KBM-7 (cell line): ENCODE data around the gene MYO1G.

ENCODE experiments used
- DNase-seq: peaks from one replicate; pipeline ENCODE4 v3.0.0-alpha.2; 2015
- in situ Hi-C: fragments of 300-500 bp; cut with MboI; formaldehyde crosslinking; loops from 2 replicates; pipeline ENCODE4 v1.14.3; 2020; ENCODE audit warnings: low sequenced_read_pairs, low pct_unique_long_range_greater_than_20kb, mixed read lengths

MYO1G gene

GRCh38 chr7:44983742-44984477 is 5.1 kb upstream of the MYO1G start:
- in situ Hi-C loops: no loop called here
- no peak for DNase-seq

GRCh38 chr7:44982970-44983369 is 4.2 kb upstream of the MYO1G start:
- no peak for DNase-seq
- in situ Hi-C loops: no loop called here

- in situ Hi-C loops: no loop called here
- DNase-seq: no peak
These were observed 3.7 kb upstream of the MYO1G start for GRCh38 chr7:44982535-44982923.

DNA sequence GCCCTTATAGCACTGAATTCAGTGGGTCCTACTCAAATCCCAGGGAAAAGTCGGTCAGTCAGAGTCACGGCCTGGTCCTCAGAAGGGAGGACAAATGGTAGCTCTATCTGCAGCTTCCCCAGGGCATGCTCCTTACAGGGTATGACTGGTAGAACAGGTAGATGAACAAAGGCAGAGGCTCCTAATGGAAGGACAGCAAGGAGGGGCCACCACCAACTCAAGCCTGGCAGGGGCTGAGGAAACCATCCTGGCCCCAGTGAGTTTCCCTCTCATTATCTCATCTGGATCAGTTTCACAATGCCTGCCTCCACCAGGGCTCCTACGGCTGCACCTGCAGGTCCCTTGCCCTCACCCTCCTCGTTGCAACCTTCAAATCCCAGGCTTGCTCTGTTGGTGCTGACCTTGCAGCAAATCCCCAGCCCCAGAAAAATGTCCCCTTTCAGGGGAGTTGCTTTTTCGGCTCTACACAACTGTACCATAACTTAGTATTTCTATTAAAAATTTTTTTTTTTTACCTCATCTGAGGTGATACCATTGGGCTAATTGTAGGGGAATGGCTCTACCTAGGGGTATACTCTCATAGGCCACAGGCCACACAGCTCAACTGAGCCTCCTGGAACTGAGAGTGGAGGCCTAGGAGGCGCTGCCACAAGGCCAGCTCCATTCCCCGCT is 2.4 kb upstream of the MYO1G start:
- DNase-seq: peak; percentile 55
- in situ Hi-C loops: no loop called here

DNA sequence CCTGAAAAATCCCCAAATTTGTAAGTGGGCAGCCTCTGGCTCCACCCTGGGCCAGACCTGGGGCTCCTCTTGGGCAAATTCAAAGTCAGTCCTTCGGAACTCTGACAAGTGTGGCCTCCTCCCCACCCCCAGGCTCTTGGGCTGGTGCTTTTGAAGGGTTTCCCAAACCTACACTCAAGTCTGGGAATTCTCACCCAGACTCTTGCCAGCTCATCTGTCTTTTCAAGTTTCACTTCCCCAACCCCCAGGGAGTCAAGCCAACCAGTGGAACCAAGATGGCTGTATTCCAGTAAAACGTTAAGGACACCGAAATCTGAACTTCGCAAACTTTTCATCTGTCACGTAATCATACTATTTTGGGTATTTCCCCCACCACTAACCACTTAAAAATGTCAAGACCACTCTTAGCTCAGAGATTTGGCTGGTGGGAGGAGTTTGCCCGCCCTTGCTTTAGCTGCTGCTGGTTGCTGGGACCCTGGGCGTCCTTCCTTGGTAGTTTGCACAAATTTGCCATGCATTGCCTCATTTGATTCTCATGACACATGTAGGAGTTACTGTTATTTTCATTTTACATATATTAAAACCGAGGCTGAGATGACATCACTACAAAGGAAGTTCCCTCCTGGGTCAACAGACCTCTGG is 1.7 kb upstream of the MYO1G start:
- in situ Hi-C loops: no loop called here
- peak; percentile 95 for DNase-seq

DNA sequence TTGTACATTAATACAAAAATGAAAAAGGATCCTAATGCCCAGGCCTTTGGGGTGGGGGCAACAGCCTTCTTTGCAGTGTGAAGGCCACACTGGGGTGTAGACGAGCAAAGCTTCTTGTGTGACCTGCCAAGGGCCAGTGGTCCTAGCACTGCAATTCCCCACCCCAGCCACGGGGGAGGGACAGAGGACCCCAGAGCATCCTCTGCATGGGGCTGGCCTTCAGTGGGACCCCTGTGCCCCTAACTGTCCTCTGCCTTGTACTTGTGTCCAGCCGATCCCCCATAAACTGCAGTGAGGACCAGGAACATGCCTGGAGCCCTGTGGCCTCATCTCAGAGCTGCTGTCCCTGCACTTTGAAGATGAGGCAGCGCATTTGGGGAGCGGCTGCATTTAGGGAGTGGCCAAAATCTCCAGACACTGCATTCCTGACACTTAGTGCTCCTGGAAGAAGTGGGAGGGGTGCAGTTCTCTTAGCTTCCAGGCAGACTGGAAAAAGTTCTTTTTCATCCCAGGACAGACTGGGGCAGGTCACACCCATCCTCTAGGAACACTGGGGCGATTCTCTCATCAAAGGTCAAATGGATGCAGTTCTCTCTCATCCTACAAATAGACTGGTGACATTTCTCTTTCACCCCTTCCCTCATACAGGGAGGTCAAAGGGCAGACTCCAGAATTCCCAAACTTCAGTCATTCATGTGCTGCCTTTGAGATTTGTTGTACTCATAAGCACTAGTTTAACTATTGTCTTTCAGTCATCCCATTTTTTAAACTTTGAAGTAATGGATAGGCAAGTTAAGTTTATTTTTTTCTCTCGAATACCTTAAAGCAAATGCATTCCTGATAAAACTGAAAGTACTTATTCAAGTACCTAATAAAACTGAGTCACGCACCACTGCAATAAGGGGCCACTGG is 922 bp upstream of the MYO1G start:
- in situ Hi-C loops: no loop called here

DNA sequence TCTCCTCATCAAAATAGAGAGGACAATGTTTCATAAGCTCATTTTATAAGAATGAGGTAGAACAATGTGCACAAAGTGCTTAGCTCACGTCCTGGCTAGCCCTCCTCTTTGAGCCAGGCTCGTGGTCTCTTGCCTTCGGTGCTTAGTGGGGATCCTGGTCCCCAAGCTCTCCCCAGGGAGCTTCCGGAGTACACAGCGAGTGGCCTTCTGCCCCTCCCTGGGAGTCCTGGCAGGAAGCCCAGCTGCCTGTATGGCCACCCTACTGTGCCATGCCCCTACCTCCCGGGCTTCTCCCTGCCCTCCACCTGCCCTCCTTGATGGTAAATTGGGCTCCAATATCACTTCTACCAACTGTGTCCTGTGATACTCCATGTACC is 868 bp downstream of the MYO1G start:
- DNase-seq: no peak
- in situ Hi-C loops: no loop called here

More for the DNA sequence above, 922 bp upstream of the MYO1G start:
- DNase-seq: no peak

DNA sequence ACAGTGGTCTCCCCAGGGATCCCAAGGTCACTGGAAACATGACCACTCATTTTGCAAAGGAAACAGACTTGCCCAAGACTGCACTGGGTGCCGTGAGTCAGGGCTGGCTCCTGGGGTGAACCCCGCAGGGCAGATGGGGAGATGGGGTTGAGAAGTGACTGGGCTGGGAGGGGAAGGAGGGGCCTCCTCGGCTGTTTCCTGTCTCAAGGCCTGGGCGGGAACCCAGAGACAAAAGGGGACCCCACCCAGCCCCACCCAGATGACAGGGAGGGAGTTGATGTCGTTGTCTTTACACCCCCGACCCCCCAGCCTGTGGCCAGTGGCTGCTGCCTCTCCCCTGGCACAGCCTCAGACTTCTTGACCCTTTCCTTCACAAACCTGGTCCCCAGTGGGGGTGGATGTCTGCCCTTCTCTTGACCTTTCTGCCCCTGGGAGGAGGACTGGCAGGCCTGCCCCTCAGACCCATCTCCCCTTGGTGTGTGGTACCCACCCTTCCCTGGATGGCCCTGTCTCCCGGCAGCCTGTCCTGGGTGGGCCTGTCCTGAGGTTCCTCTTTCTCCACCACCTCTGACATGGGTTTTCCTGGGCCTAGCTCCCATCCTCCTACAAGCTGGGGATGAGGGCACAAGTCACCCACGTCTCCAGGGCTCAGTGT is 1.4 kb downstream of the MYO1G start:
- in situ Hi-C loops: no loop called here
- DNase-seq: no peak

DNA sequence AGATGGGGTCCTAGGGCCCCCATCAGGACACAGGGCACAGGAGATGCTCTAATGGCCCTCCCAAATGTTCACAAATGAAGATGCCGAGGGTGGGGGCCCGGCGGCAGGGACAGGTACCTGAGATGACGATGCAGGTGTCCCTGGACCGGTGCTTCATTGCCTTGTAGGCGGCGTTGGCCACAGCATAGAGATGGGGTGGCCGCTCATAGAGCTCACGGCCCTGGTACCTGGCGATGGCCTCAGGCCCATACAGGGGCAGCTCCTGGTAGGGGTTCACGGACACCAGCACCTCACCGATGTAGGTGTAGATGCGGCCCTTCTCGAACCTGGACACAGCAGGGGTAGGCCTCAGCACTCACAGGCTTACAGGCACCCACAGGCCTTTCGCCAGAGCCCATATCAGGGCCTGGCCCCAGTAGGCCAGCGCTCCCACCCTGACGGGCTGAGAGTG is 2.0 kb downstream of the MYO1G start:
- in situ Hi-C loops: no loop called here
- no peak for DNase-seq

- no peak for DNase-seq
- in situ Hi-C loops: no loop called here
These were observed 2.6 kb downstream of the MYO1G start for GRCh38 chr7:44976040-44976745.

GRCh38 chr7:44975331-44976039 is 3.3 kb downstream of the MYO1G start:
- DNase-seq: no peak
- in situ Hi-C loops: no loop called here

GRCh38 chr7:44974549-44974948 is 4.3 kb downstream of the MYO1G start:
- in situ Hi-C loops: no loop called here

DNA sequence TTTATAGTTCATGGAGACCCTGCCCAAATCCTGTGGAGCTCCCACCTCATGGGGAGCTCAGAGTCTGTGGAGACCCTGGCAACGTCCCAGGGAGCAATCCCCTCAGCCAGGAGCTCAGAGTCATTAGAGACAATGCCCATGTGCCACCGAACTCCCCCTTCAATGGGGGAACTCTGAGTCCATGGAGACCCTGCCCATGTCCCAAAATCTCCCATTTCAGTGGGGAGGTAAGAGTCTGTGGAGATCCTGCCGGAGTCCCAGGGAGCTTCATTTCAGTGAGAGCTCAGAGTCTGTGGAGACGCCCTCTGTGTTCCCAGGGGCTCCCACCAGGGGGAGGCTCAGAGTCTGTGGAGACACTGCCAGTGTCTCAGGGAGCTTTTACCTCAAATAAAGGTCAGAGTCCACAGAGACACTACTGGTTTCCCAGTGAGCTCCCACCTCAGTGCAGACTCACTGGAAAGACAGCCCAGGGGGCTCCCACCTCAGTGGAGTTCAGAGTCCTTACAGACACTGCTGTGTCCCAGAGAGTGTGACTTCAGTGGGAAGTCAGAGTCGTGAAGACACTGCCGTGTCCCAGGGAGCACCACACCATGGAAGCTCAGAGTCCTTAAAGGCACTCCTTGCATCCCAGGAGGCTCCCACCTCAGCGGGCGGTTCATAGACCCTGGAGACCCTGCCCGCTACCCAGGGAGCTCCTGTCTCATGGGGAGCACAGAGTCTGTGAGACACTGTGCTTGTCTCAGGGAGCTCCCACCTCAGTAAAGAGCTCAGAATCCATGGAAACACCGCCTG is 5.0 kb downstream of the MYO1G start:
- peak; percentile 74 for DNase-seq
- in situ Hi-C loops: no loop called here

More at GRCh38 chr7:44974549-44974948, 4.3 kb downstream of the MYO1G start:
- no peak for DNase-seq

- no peak for DNase-seq
- in situ Hi-C loops: no loop called here
These were observed 6.3 kb downstream of the MYO1G start for GRCh38 chr7:44972562-44972961.

- in situ Hi-C loops: no loop called here
- DNase-seq: no peak
These were observed 6.8 kb downstream of the MYO1G start for GRCh38 chr7:44971902-44972441.

DNA sequence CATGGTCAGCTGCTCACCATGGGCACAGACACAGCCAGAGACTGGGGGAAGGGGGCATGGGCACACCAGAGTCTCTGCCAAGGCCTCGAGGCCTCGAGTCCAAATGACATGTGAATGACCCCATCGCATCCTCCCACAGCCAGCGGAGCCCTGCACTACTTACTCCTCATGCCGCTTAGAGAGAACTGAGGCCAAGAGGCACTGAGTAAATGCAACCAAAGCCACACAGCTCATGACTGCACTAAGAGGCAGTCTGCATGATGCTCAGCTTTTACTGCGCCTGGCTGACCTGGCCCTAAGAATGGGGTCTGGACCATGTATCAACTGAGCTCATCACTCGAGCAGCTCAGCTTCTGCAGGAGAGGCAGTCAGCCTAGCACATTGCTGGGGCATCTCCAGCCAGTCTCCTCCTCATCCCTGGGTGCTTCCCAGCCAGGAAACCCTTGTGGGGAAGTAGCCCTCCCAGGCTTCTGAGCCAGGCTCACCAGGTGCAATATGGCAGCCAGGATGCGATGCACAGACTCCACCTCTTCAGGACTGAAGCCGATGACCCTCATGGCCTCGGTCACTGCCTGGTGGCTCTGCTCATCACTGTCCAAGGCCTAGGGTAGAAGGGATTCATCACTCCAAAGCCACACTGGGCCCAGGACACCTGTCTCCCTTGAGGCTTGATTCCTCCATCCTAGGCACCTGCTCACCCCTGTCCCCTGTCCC is 7.5 kb downstream of the MYO1G start:
- in situ Hi-C loops: no loop called here

More for the DNA sequence above, 7.5 kb downstream of the MYO1G start:
- DNase-seq: no peak
